GM19455 (cell line): ENCODE measurements around the gene RND1.

Experiments
- ATAC-seq: cut with Tn5 transposase; IDR thresholded peaks from one replicate; pipeline ENCODE4 v1.9.1; 2021; ENCODE audit not compliant: unreplicated experiment

Gene RND1

GRCh38 chr12:48813465-48814261, 52.0 kb downstream of the RND1 start:
- no peak for ATAC-seq

DNA sequence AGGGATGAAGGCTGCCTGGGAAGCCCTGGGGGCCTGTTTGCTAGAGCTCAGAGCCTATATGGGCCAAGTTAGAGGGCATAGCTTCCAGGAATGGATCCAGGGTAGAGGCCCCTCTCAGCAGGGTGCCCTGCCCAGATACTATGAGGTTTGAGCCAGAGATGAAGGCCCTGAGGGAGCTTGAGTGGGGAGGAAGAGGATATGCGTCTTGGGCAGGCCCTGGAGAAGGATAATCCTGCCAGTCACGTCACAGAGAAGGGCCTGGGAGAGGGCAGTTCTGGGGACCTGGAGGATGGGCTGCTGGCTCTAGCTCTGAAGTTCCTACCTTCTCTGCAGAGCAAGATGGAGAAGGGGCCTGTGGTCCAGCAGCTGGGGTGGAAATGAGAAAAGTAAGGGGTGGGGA, 53.3 kb downstream of the RND1 start:
- ATAC-seq: no peak

DNA sequence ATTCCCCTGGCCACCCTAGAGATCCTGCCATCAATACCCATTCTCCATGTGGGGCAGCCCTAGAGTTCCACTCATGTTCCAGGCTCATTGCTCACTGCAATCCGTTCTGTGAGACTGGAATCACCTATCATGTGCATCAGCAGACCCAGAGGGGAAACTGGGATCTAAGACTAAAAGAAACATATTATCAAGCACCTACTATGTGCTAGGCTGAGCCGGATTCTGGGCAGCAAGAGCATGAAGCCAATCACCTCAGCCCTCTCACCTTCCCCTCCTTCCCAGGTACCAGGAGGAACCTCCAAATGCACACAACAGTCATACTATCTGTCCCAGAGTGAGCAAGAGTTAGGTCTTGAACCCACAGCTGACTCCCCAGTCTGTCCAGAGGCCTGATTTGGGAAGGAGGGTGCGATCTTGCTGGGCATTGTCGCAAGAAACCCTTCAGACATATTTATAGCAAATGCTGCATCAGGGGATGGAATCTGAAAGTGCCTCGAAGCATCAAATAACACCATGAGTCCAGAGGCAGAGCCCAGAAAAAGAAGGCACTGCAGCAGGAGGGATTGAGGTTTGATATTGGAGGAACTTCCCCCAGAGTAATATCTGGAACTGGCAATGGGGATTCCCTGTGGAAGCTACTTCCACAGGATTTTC, 54.1 kb downstream of the RND1 start:
- ATAC-seq: no peak

GRCh38 chr12:48810903-48811431, 54.7 kb downstream of the RND1 start:
- ATAC-seq: no peak

DNA sequence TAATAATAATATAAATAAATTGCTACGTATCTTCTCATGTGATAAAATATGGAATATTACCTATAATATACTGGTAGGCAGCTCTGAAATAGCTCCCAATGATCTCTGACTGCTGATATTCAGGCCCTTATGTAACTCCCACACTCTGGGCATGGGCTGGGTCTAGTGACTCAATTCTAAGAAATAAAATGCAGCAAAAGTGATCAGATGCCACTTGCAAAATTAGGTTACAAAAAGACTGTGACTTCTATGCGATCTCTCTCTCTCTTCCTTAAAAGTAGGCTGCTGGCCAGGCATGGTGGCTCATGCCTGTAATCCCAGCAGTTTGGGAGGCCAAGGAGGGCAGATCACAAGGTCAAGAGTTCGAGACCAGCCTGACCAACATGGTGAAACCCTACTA, 57.7 kb downstream of the RND1 start:
- ATAC-seq: no peak
